Measurements from ENCODE around the gene ECM1.

DNA sequence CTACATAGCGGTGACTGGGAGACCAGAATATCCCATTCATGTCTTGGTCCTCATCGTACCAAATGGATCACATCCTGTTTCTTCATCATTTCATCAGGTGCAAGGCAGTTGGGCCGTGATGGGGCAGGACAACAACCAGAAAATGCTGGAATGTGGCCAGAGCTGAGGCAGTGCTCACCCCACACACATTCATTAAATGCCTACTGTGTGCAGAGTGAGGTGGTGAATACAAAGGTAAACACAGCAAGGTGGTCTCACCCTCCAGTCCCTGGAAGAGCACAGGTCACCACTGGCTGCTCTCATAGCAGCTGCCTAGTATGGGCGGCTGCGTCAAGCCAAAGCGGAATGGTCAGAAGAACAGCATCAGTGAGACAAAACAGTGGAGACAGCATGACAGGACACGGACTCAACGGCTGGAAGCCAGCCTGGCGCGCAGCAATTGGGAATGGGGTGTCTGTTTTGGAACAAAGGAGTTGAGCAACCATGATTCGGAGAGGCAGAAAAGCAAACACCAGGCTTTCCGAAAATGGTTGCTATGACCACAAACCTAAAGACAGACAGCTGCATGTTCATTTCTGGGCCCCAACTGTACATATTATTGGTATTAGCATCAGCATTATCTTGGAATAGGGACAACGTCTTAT, 35.7 kb downstream of the ECM1 start:
- TF ChIP-seq, protein P1, sequence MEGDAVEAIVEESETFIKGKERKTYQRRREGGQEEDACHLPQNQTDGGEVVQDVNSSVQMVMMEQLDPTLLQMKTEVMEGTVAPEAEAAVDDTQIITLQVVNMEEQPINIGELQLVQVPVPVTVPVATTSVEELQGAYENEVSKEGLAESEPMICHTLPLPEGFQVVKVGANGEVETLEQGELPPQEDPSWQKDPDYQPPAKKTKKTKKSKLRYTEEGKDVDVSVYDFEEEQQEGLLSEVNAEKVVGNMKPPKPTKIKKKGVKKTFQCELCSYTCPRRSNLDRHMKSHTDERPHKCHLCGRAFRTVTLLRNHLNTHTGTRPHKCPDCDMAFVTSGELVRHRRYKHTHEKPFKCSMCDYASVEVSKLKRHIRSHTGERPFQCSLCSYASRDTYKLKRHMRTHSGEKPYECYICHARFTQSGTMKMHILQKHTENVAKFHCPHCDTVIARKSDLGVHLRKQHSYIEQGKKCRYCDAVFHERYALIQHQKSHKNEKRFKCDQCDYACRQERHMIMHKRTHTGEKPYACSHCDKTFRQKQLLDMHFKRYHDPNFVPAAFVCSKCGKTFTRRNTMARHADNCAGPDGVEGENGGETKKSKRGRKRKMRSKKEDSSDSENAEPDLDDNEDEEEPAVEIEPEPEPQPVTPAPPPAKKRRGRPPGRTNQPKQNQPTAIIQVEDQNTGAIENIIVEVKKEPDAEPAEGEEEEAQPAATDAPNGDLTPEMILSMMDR (conservative IDR thresholded peaks at IDR 0.05 in 1 of 2, IDR thresholded peaks at IDR 0.05 in 1 of 2; ENCODE audit: low read depth in 1 of 2, low read length in 2 of 2), result no peak
- TF ChIP-seq EZH2 (IDR thresholded peaks at IDR 0.05; ENCODE audit: low read length, missing control alignments), result no peak
